GM18870 (cell line): ENCODE results near the gene DYNLL1.
"Not testable (repeated sequence)": the region's sequence is repeated elsewhere in the genome, so short reads cannot be mapped to it uniquely, and the experiment has no call there.

Experiments
- ATAC-seq: cut with Tn5 transposase; IDR thresholded peaks from one replicate; pipeline ENCODE4 v1.9.1; 2021; ENCODE audit warnings: moderate library complexity; ENCODE audit not compliant: unreplicated experiment

DYNLL1 gene

GRCh38 chr12:120495731-120496412, at the start of gene DYNLL1:
TSS of gene DYNLL1 (plus strand) at chr12:120496113. CDS start at chr12:120496422, 309 bp downstream.
- peak; percentile 86 for ATAC-seq

GRCh38 chr12:120446844-120447178, 49.1 kb upstream of the DYNLL1 start:
- not testable (repeated sequence) for ATAC-seq

- no peak for ATAC-seq
Observed at GRCh38 chr12:120447992-120448391, 47.9 kb upstream of the DYNLL1 start.

GRCh38 chr12:120452524-120452923, 43.4 kb upstream of the DYNLL1 start:
- not testable (repeated sequence) for ATAC-seq

- ATAC-seq, result no peak
Observed at GRCh38 chr12:120453060-120453750, 42.7 kb upstream of the DYNLL1 start.

GRCh38 chr12:120453977-120454376, 41.9 kb upstream of the DYNLL1 start:
- no peak for ATAC-seq

GRCh38 chr12:120455302-120455701, 40.6 kb upstream of the DYNLL1 start:
- no peak for ATAC-seq

- ATAC-seq, result no peak
Observed at GRCh38 chr12:120457133-120457532, 38.8 kb upstream of the DYNLL1 start.

GRCh38 chr12:120460157-120460556, 35.8 kb upstream of the DYNLL1 start:
- no peak for ATAC-seq

- no peak for ATAC-seq
Observed at GRCh38 chr12:120462099-120462640, 33.7 kb upstream of the DYNLL1 start.

- no peak for ATAC-seq
Observed at GRCh38 chr12:120463712-120464111, 32.2 kb upstream of the DYNLL1 start.

- ATAC-seq, result no peak
Observed at GRCh38 chr12:120465756-120466155, 30.2 kb upstream of the DYNLL1 start.

GRCh38 chr12:120466560-120467315, 29.2 kb upstream of the DYNLL1 start:
- no peak for ATAC-seq

GRCh38 chr12:120467439-120467838, 28.5 kb upstream of the DYNLL1 start:
- ATAC-seq, result no peak

- no peak for ATAC-seq
Observed at GRCh38 chr12:120468325-120468820, 27.5 kb upstream of the DYNLL1 start.

GRCh38 chr12:120468821-120469449, 27.0 kb upstream of the DYNLL1 start:
- no peak for ATAC-seq

GRCh38 chr12:120469450-120470149, 26.3 kb upstream of the DYNLL1 start, which contains the start of gene SRSF9:
TSS of gene SRSF9 (minus strand) at chr12:120469748. CDS start at chr12:120469609, 139 bp downstream.
- ATAC-seq, result no peak

GRCh38 chr12:120470150-120470784, 25.6 kb upstream of the DYNLL1 start:
- no peak for ATAC-seq

GRCh38 chr12:120472521-120472920, 23.4 kb upstream of the DYNLL1 start:
- no peak for ATAC-seq
